GM18507 (cell line): Measurements from ENCODE around the gene CLDN7.

Experiments used
- DNase-seq: peaks from one replicate; pipeline ENCODE4 v3.0.0; 2011; ENCODE audit warnings: low read depth; ENCODE audit not compliant: insufficient read length; ENCODE audit errors: extremely low spot score
- FAIRE-seq: peaks from 2 replicates; lab custom pipeline; 2011; peaks lifted over from hg19 to GRCh38; lab: Jason Lieb, UNC

CLDN7 gene

DNA sequence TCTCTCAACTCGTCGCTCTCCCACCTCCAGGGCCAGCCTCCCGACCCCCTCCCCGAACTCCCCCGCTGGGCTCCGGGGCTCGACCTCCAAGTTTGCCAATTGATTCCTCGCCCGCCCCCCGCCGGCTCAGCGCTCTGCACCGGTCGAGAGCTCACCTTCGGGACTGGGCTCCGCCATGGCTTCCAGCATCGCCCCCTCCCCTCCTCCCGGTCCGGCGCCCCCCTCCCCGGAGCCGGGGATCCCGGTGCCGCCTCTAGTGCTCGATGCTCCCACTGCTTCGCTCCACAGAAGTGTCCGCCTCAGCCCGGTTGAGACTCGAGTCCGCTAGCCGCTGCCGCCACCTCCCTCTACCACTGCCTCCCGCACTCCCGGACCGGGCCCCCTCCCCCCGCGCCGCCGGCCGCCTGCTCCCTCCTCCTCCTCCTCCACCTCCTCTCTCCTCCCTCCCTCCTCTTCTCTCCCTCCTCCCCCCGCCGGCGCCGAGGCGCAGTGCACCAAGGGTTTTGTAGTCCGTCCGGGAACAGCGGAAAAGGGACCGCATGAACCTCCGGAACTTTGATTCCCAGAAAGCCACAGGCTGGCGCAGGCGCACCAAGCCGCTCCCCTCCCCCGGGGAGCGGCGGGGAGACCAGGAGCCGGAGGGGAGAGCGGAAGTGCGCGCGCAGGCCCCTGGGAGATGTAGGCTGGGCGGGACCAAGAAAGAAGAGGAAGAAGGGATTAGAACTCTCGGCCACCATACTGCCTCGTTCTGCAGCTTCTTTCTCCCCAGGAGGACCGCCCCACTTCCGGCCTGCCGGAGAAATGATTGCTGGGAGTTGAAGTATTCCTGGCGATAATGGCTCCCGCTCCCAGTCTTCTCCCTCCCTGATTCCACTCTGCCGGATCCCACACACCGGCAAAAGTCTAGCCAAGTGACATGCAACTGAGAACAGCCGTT, 22.9 kb downstream of the CLDN7 start, which contains the start of gene PHF23:
TSS of gene PHF23 (minus strand) at position 367 of the 937 bp plus-strand sequence. CDS start at position 189, 178 bp downstream.
- peak; percentile 99 for FAIRE-seq
- DNase-seq: peak; percentile 95

GRCh38 chr17:7238420-7239090, 23.7 kb downstream of the CLDN7 start:
- DNase-seq (no peak), FAIRE-seq (no peak)

DNA sequence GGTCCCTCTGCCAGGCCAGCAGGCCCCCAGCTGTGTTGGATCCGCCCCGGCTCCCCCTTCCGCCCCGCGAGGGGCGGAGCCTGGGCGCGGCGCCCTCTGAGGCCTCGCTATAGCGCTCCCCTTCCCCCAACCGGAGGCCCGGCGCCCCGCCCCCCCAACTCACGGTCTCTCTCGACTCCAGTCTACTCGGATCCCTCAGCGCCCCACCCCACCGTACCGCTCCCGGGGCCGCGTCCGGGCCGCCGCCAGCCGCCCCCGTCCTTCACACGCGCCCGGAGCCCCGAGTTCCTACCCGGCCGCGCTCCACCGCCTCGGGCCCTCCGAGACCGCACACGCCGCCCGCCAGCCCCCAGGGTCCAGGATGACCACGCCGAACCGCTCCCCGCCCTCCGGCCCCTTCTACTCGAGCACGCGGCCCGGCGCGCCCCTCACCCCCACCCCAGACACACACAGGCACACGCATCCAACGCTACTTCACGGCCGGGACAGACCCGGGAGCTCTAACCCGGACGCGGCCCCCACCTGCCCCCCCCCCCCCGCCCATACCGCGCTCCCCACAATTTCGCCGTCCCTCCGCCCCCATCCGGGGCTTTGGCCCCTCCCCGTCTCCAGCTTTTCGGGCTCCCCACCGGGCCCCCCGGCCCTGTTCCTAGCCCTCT, 24.4 kb downstream of the CLDN7 start:
- peak; percentile 56 for FAIRE-seq

GRCh38 chr17:7237266-7237760, 25.0 kb downstream of the CLDN7 start:
- FAIRE-seq: no peak
- DNase-seq: no peak

More for the DNA sequence above, 24.4 kb downstream of the CLDN7 start:
- DNase-seq: no peak

GRCh38 chr17:7236808-7237207, 25.5 kb downstream of the CLDN7 start:
- FAIRE-seq (no peak), DNase-seq (no peak)

DNA sequence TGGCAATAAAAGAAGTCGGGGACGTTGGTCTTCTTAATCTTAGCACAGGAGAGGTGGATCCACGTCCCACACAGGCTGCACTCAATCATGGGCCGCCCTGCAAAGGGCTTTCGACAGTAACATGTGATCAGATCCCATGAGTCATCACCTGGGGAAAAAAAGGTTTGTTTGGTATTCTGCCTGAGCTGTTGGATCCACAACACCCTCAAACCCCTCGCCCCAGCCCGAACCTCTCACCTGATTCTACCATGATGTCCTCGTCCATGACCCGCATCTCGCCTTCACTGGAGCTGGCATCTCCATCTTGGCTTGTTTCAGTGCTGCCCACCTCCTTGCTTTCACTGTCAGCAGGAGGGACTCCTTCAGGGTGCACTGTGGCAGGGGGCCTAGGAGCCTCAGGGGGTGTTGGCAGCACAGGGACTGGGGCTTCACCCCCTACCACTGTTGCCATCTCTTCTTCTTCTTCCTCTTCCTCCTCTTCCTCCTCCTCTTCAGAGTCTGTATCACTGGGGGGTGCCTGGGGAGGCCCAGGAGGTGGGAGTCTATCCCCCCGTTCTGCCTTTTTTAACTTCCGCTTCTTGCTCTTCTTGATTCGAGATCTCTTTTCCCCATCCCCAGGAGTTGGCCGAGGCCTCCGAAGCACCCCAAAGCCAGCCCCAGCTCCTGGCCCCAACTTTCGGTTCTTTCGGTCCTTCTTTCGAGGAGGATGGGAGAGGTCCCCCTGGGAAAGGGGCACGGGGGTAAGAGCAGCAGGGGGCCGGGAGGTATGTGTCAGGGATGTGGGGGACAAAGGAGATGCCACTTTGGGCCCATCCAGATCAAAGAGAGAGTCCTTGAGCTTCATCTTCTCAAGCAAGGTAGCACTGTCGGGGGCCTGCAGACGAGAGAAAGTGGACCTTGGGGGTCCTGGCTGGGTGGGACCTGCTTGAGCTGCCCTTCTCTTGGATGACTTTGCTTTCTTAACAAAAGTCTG, 26.3 kb downstream of the CLDN7 start:
- no peak for DNase-seq
- FAIRE-seq: no peak

DNA sequence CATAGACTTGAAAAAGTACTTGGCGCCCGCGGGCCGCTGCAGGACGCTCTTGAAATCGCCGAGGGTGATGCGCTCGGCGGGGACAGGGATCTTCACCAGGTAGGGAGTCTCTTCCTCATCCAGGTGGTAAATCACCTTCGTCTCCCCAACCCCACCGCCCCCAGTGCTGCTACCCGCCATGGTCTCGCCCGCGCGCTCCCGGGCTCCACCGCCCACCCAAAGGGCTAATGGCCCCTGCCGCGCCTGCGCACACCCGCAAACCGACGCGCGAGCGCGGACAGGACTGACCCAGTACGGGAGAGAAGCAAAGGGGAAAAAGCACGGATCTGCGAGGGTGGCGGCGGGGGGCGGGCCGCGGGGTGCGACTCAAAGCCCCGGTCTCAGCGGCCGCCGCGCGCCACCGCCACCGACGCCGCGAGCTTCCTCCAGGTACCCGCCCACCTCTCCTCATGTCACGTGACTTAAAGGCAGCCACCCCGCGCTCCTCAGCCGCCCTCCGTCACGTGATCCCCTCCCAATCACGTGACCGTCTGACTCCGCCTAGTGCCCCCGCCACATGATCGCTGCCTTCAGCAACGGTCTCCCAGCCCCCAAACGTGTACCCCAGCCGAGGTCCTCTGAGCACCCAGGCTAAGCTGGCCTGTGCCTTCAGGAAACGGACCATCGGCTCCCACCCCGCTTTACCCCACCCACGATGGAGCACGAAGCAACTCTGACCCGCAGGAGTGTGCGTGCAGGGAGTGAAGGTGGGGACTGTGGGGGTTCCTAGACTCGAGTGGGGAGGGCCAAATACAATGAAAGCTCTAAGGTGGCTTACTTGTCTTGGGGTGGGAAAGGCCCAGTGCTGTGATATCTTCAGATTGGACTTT, 28.0 kb downstream of the CLDN7 start, which contains the start of gene DVL2:
TSS of gene DVL2 (minus strand) at position 435 of the 869 bp plus-strand sequence. CDS start at position 180, 255 bp downstream.
- peak; percentile 98 for FAIRE-seq
- peak; percentile 92 for DNase-seq

DNA sequence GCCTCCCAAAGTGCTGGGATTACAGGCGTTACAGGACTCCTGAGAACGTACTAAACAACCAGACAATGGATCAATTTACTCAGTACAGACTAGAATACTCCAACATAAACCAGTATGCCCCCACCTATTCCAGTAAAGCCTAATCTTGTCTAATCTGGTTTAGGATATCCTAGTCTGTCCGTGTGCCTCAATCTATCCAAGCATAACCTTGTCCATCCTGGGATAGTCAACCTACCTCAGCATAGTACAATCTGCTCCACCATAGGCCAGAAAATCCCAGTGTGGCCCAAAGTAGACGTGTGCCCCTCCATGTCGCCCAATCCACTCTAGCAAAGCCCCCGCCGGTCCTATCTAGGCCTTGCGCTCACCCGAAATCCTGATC, 28.6 kb downstream of the CLDN7 start:
- FAIRE-seq (peak; percentile 47), DNase-seq (no peak)

DNA sequence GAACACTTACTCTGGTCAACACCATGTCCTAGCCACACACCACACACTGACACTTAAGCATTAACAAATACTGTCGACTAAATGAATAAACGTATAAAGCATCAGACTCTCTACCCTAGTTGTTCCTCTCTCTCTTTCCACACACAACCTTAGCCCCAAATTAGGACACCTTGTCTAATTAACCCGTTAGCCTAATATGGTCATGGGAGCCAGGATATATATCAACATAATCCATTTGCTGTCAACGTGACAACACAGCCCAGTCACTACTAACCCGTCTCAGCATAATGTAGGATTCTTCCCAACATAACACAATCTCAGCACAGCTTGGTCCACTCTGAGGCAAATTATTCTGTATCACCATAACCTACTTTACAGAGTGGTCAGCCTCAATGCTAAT, 30.2 kb downstream of the CLDN7 start:
- DNase-seq: no peak
- FAIRE-seq: peak; percentile 31

DNA sequence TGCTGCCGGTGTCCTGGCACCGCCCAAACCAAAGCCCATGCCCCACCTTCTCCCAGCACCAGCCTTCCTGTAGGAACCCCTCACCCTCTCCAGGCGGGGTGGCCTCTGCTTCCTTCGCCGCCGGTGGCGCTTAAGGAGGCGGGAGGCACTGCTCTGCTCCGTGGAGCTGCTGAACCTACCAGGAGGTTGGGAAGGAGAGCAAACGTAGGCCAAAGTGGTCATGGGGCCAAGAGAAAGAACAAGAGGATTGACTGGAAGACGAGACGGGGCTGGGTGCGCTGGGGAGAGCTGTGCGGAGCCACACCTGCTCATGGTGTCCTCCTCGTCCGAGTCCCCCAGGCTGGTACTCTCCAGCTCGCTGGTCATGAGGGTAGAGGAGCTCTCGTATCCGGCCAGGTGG, 32.8 kb downstream of the CLDN7 start:
- DNase-seq: no peak
- FAIRE-seq: no peak

DNA sequence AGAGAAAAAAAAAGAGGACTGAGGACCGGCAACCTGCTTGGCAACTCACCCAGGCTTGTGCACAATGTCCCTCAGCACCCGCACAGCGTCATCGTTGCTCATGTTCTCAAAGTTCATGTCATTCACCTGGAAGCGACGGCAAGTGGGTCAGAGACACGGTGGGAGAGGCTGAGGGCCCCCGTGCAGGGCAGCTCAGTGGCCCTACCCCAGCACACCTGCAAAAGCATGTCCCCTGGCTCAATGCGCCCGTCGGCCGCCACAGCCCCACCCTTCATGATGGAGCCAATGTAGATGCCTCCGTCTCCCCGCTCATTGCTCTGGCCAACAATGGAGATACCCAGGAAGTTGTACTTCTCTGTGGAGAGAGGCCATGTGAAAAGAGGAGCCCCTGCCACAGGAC, 33.4 kb downstream of the CLDN7 start:
- no peak for FAIRE-seq

GRCh38 chr17:7226721-7227710, 35.3 kb downstream of the CLDN7 start:
- DNase-seq (no peak), FAIRE-seq (no peak)

More for the DNA sequence above, 33.4 kb downstream of the CLDN7 start:
- no peak for DNase-seq

DNA sequence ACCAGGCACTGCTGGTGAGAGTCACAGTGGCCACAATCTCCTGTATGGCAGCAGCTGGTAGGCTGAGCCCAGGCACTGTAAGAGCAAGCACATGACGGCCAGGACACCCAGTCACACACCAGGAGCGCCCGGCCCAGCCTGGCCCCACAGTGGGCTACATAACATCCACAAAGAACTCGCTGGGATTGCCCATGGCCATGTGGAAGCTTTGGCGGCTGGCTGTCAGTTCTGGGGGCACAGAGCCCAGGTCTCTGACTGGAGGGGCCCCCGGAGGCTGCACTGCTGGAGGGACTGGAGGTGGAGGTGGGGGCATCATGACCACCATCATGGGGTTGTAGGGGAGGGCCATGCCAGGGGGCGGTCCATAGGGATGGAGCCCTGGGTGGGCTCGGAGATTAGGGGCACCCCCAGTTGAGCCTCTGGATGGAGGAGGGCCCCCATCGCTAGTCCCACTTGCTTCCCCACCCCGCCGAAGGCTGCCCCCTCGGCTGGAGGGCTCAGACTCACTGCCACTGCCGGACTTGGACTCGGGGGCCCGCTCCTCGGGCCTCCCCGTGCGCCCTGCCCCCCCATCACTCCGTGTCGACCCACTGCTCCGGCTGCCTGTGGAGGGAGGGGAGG, 36.5 kb downstream of the CLDN7 start:
- DNase-seq: no peak
- no peak for FAIRE-seq

DNA sequence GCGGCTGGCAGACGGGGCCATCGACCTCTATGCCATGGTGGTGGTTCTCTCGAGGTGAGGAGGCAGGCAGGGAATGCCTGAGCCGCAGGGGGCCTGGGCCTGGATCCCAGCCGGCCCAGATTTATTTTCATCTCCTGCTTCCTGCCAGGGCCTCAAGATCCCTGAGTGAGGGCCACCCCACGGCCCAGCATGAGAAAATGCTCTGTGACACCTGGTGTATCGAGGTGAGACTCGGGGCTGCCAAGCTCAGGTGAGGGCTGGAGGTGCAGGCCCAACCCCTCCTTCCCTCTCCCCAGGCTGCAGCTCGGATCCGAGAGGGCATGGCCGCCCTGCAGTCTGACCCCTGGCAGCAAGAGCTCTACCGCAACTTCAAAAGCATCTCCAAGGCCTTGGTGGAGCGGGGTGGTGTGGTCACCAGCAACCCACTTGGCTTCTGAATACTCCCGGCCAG, 37.6 kb downstream of the CLDN7 start:
- no peak for FAIRE-seq

DNA sequence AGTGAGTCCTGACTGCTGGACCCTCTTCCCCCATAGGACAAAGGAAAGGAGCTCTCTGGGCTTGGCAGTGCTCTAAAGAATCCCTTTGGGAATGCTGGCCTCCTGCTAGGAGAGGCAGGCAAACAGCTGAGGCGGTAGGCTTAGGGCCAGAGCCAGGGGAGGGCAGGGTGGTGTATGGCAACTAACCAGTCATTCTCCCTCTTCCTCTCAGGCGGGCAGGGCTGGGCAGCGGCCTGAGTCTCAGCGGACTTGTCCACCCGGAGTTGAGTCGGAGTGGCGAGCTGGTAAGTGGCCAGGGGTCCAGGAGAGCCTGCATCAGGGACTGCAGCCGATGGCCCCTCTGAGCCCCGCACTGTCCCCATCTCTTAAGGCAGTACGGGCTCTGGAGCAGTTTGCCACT, 38.2 kb downstream of the CLDN7 start:
- no peak for DNase-seq
- no peak for FAIRE-seq

More for the DNA sequence above, 37.6 kb downstream of the CLDN7 start:
- no peak for DNase-seq

- no peak for FAIRE-seq
- DNase-seq: no peak
Measured at GRCh38 chr17:7223375-7223774, 38.9 kb downstream of the CLDN7 start.
